HL-60 (cell line): ENCODE measurements around the gene OSBPL5.

Source experiments
- DNase-seq, 2 experiments: peaks; one replicate each; pipeline ENCODE4 v3.0.0-alpha.2; 2010 to 2020; ENCODE audit warnings: low read depth in 1 of 2, low spot score in 1 of 2
- H3K27ac ChIP-seq: fragments of 250-450 bp; sonication (Bioruptor Pico); replicated peaks from 2 replicates; pipeline ENCODE4 v1.5.1; 2020; ENCODE audit warnings: mild to moderate bottlenecking, moderate library complexity
- H3K27me3 ChIP-seq: fragments of 250-450 bp; sonication (Bioruptor Pico); 2 replicates; pipeline ENCODE4 v1.5.1; 2021; ENCODE audit warnings: mild to moderate bottlenecking, moderate library complexity; ENCODE audit not compliant: insufficient read depth, poor library complexity, severe bottlenecking
- H3K4me3 ChIP-seq: replicated peaks from 2 replicates; pipeline ENCODE4 v1.5.1; 2011; ENCODE audit warnings: mild to moderate bottlenecking, control low read depth, low read length; ENCODE audit not compliant: insufficient read depth
- CTCF ChIP-seq: IDR thresholded peaks from one replicate; pipeline ENCODE4 v1.5.1; 2011; ENCODE audit warnings: low read length, control low read depth, inconsistent platforms; ENCODE audit not compliant: insufficient read depth
- GABPA ChIP-seq: IDR thresholded peaks from 2 replicates; pipeline ENCODE4 v1.6.1; 2012; ENCODE audit warnings: low read depth
- POLR2AphosphoS5 ChIP-seq: IDR thresholded peaks from 2 replicates; pipeline ENCODE4 v1.6.1; 2012; ENCODE audit warnings: low read depth
- REST ChIP-seq: IDR thresholded peaks from 2 replicates; pipeline ENCODE4 v1.6.1; 2012; ENCODE audit warnings: low read depth; ENCODE audit not compliant: insufficient replicate concordance
- SPI1 ChIP-seq: IDR thresholded peaks from 2 replicates; pipeline ENCODE4 v1.6.1; 2012; ENCODE audit warnings: low read depth, mild to moderate bottlenecking, borderline replicate concordance

The OSBPL5 gene

GRCh38 chr11:3104051-3104714 is 60.9 kb downstream of the OSBPL5 start:
- Histone ChIP-seq H3K4me3 (no peak overlapping the region), H3K27me3 (no peaks in the 10 kb centered on the region), H3K27ac (no peak overlapping the region)
- DNase-seq, result no peak
- TF ChIP-seq GABPA, result no peak
- no peak for TF ChIP-seq SPI1
- no peak for TF ChIP-seq POLR2AphosphoS5
- no peak for TF ChIP-seq CTCF
- no peak for TF ChIP-seq REST

GRCh38 chr11:3103076-3103475 is 62.0 kb downstream of the OSBPL5 start:
- no peak for TF ChIP-seq REST
- Histone ChIP-seq H3K27me3 (no peaks in the 10 kb centered on the region), H3K4me3 (no peak overlapping the region), H3K27ac (no peak overlapping the region)
- DNase-seq, result no peak

- H3K4me3 ChIP-seq, result no peak overlapping the region
- DNase-seq, result no peak
- no peaks in the 10 kb centered on the region for H3K27me3 ChIP-seq
- H3K27ac ChIP-seq, result no peak overlapping the region
- no peak for TF ChIP-seq REST
- no peak for TF ChIP-seq POLR2AphosphoS5
- no peak for TF ChIP-seq CTCF
- TF ChIP-seq SPI1, result no peak
- TF ChIP-seq GABPA, result no peak
Measured at GRCh38 chr11:3102641-3102921, 62.5 kb downstream of the OSBPL5 start.
